ENCODE results near the gene FAAP20.

FAAP20 gene

GRCh38 chr1:2229911-2230731, 35.5 kb upstream of the FAAP20 start:
- Histone ChIP-seq H3K9me3 (ENCODE audit: control insufficient read depth, insufficient read depth, low read depth, low read length) (no peaks in the 10 kb centered on the region), H3K36me3 (ENCODE audit: control insufficient read depth in 2 of 2, insufficient read depth in 1 of 2, low read length in 2 of 2) (peaks cover 0 to 29% of the 10 kb centered on the region in 2 experiments; a peak in 1 of 3 replicates), H3K4me3 (ENCODE audit: low read depth, low read length) (peak overlapping the region; percentile 78), H3K27ac (ENCODE audit: extremely low read depth, low read depth, low read length) (peak overlapping the region; percentile 90), H3K4me1 (ENCODE audit: control insufficient read depth, insufficient read depth, low read length) (peaks cover 15% of the 10 kb centered on the region)
- ChIA-PET CTCF (interaction anchor here (0.9 to 1.5 kb wide), 3 partner anchors 34 to 85 kb away, joined by 3 to 7 read pairs (median 3); partner anchors contain the start of gene FAAP20), POLR2A (interaction anchor here (0.8 to 2.0 kb wide), 8 partner anchors 11 to 152 kb away, joined by 3 to 10 read pairs (median 6); partner anchors contain the start of gene FAAP20)
- no peak for TF ChIP-seq ZSCAN5A (tag by site-specific recombination; IDR thresholded peaks at IDR 0.05)
- no peak; the same call in 1 of the 2 replicates for TF ChIP-seq ZBTB8A (tag by site-specific recombination; IDR thresholded peaks at IDR 0.05)
- 0 out of 2 replicates have a peak, but pooled peaks have one; percentile 19 for TF ChIP-seq ZNF2 (tag by site-specific recombination; IDR thresholded peaks at IDR 0.05)
- no peak for TF ChIP-seq ZNF610 (tag by site-specific recombination; IDR thresholded peaks at IDR 0.05; ENCODE audit: borderline replicate concordance)
- TF ChIP-seq ZXDB (tag by site-specific recombination; IDR thresholded peaks at IDR 0.05) = peak; percentile 45
- TF ChIP-seq KLF17 (tag by site-specific recombination; IDR thresholded peaks at IDR 0.05) = 0 out of 2 replicates have a peak, but pooled peaks have one; percentile 13
- TF ChIP-seq ZNF148 (tag by site-specific recombination; IDR thresholded peaks at IDR 0.05; ENCODE audit: borderline replicate concordance) = no peak
- TF ChIP-seq FEZF1 (tag by site-specific recombination; IDR thresholded peaks at IDR 0.05) = 0 out of 2 replicates have a peak, but pooled peaks have one; percentile 27
- no peak for TF ChIP-seq ZNF114 (tag by site-specific recombination; IDR thresholded peaks at IDR 0.05)
- TF ChIP-seq KLF9 (tag by site-specific recombination; IDR thresholded peaks at IDR 0.05; ENCODE audit: low read depth) = peak; percentile 27; the same call in 1 of the 2 replicates
- TF ChIP-seq KLF8 (tag by site-specific recombination; IDR thresholded peaks at IDR 0.05) = peak; percentile 11; the same call in 1 of the 2 replicates
- TF ChIP-seq ZNF175 (tag by site-specific recombination; IDR thresholded peaks at IDR 0.05) = no peak
- no peak for TF ChIP-seq REPIN1 (tag by site-specific recombination; IDR thresholded peaks at IDR 0.05; ENCODE audit: low read depth)
- TF ChIP-seq ZNF600 (tag by site-specific recombination; IDR thresholded peaks at IDR 0.05) = peak; percentile 49
- no peak for TF ChIP-seq ZNF76 (tag by site-specific recombination; IDR thresholded peaks at IDR 0.05; ENCODE audit: borderline replicate concordance, low read depth)
- peak; percentile 59 for TF ChIP-seq GLIS2 (tag by site-specific recombination; IDR thresholded peaks at IDR 0.05)
- TF ChIP-seq ZNF561 (tag by site-specific recombination; IDR thresholded peaks at IDR 0.05; ENCODE audit: borderline replicate concordance) = peak; percentile 37
- peak; percentile 94 for TF ChIP-seq PRDM10 (tag by site-specific recombination; IDR thresholded peaks at IDR 0.05)
- no peak for TF ChIP-seq ZNF580 (tag by site-specific recombination; IDR thresholded peaks at IDR 0.05)
- peak; percentile 50 for TF ChIP-seq GLIS1 (tag by site-specific recombination; IDR thresholded peaks at IDR 0.05)
- no peak for TF ChIP-seq AEBP2 (tag by site-specific recombination; IDR thresholded peaks at IDR 0.05; ENCODE audit: borderline replicate concordance)
- no peak for TF ChIP-seq ZNF660 (tag by site-specific recombination; IDR thresholded peaks at IDR 0.05)
- no peak for TF ChIP-seq ZNF223 (tag by site-specific recombination; IDR thresholded peaks at IDR 0.05)
- 0 out of 2 replicates have a peak, but pooled peaks have one; percentile 22 for TF ChIP-seq TRIM28 (IDR thresholded peaks at IDR 0.05; ENCODE audit: borderline replicate concordance, low read length)
